Suprapubic skin (tissue), 4 donors: Measurements from ENCODE around the gene ENTREP3. TPM values are rescaled to one million over a fixed set of nuclear protein-coding genes. Genes with fewer than 3 reads are reported as not detected.

ENCODE experiments used
- DNase-seq, 2 donors: peaks; one replicate each; pipeline ENCODE4 v3.0.0-alpha.2; 2019; ENCODE audit warnings: low spot score in 2 of 2
- H3K27ac ChIP-seq: fragments of 200-600 bp; sonication (generic); one replicate; pipeline ENCODE4 v1.5.1; 2019
- H3K27me3 ChIP-seq: fragments of 200-600 bp; sonication (generic); one replicate; pipeline ENCODE4 v1.5.1; 2019
- H3K36me3 ChIP-seq: fragments of 200-600 bp; sonication (generic); one replicate; pipeline ENCODE4 v1.5.1; 2019
- H3K4me1 ChIP-seq: fragments of 200-600 bp; sonication (generic); one replicate; pipeline ENCODE4 v1.5.1; 2019
- H3K4me3 ChIP-seq: fragments of 200-600 bp; sonication (generic); one replicate; pipeline ENCODE4 v1.5.1; 2019; ENCODE audit warnings: mild to moderate bottlenecking
- H3K9me3 ChIP-seq: fragments of 200-600 bp; sonication (generic); one replicate; pipeline ENCODE4 v1.5.1; 2019
- EP300 ChIP-seq: sonication (generic); formaldehyde crosslinking; IDR thresholded peaks from one replicate; pipeline ENCODE4 v1.6.1; 2017; ENCODE audit warnings: antibody characterized with exemption
- POLR2A ChIP-seq, 2 donors: fragments of 450-650 bp; IDR thresholded peaks; one replicate each; pipeline ENCODE4 v1.6.1; 2017; ENCODE audit warnings: antibody characterized with exemption in 2 of 2, mild to moderate bottlenecking in 2 of 2, moderate library complexity in 2 of 2
- POLR2AphosphoS5 ChIP-seq, 3 donors: sonication (generic); formaldehyde crosslinking; IDR thresholded peaks; one replicate each; pipeline ENCODE4 v1.6.1; 2017; ENCODE audit warnings: antibody characterized with exemption in 3 of 3
- WGBS: methylation state at CpG from one replicate; pipeline ENCODE4 v1.1.5; 2018; 5-methylcytosine and 5-hydroxymethylcytosine counted together
- total RNA-seq, 4 donors: library from RNA; depleted of rRNA; stranded (reverse); fragments of >200 nt; gene quantifications; one replicate each; pipeline ENCODE4 v1.1.0, GENCODE V29; 2016
- TF ChIP-seq, protein P1 (sequence below), 2 donors: fragments of 200-600 bp in 1 of 2; fragments of 450-650 bp in 1 of 2; sonication (generic) in 1 of 2; IDR thresholded peaks; one replicate each; pipeline ENCODE4 v1.5.1; 2016 to 2019; ENCODE audit warnings: antibody characterized with exemption in 2 of 2, mild to moderate bottlenecking in 1 of 2, moderate library complexity in 1 of 2

Gene ENTREP3
- total RNA-seq, 4 donors from 2014 or later: 23.6 to 32.1 (median 25.7) TPM

DNA sequence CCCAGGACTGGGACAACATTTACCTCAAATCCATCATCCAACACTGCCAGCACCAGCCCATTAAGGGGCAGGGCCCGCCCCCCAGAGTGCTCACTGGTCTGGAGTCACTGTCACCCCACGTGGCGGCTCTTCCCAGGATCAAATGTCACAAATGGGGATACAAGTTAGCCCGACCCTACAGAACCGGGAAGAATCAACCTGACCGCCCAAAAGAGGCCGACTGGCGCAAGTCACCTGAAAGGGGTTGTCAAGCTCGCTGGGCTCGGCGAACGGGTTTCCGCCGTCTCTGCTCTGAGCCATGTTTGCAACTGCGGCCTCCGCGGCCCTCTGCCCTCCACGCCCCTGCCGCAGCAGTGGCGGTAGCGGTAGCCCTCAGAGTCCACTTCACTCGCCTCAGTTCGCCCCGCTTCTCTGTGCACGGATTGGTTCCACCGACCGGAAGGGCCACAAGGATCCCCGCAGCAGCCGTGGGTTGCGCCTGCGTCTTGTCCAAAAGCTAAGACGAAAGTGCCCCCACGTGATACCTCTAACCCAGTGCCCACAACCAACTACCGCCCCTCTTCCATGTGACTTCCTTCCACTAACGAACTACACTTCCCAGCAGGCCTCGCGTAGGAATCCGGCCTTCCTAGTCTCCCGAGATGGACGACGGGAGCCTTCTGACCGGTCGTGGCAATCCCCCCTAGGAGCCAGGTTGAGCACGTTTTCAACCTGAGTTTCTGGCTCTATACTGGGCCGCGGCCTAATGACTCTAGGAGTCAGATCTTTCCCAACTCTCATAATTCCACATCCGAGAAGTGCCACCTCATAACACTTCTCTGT is 6.8 kb upstream of the ENTREP3 start, which contains the start of gene SCAMP3:
TSS of gene SCAMP3 (minus strand) at position 509 of the 822 bp plus-strand sequence. CDS start at position 300, 209 bp downstream.
- DNase-seq: peak; percentile 98
- peak within 1 kb of the TSS; percentile 87 for H3K27ac ChIP-seq
- no peaks in the 10 kb centered on the region for H3K27me3 ChIP-seq
- peaks cover 67% of the 10 kb centered on the region for H3K36me3 ChIP-seq
- peak in 1 of 2 donors; percentile 70 for TF ChIP-seq POLR2A (IDR thresholded peaks at IDR 0.05)
- peak in 2 of 3 donors; percentile 61 to 79 for TF ChIP-seq POLR2AphosphoS5 (IDR thresholded peaks at IDR 0.05)
- no peak for TF ChIP-seq EP300
- TF ChIP-seq, protein P1, sequence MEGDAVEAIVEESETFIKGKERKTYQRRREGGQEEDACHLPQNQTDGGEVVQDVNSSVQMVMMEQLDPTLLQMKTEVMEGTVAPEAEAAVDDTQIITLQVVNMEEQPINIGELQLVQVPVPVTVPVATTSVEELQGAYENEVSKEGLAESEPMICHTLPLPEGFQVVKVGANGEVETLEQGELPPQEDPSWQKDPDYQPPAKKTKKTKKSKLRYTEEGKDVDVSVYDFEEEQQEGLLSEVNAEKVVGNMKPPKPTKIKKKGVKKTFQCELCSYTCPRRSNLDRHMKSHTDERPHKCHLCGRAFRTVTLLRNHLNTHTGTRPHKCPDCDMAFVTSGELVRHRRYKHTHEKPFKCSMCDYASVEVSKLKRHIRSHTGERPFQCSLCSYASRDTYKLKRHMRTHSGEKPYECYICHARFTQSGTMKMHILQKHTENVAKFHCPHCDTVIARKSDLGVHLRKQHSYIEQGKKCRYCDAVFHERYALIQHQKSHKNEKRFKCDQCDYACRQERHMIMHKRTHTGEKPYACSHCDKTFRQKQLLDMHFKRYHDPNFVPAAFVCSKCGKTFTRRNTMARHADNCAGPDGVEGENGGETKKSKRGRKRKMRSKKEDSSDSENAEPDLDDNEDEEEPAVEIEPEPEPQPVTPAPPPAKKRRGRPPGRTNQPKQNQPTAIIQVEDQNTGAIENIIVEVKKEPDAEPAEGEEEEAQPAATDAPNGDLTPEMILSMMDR (IDR thresholded peaks at IDR 0.05): no peak
- peaks cover 23% of the 10 kb centered on the region for H3K4me1 ChIP-seq
- H3K4me3 ChIP-seq: peak within 1 kb of the TSS; percentile 94
- H3K9me3 ChIP-seq: no peaks in the 10 kb centered on the region
- WGBS: 0% methylated on average over 37 of the region's 47 CpGs

DNA sequence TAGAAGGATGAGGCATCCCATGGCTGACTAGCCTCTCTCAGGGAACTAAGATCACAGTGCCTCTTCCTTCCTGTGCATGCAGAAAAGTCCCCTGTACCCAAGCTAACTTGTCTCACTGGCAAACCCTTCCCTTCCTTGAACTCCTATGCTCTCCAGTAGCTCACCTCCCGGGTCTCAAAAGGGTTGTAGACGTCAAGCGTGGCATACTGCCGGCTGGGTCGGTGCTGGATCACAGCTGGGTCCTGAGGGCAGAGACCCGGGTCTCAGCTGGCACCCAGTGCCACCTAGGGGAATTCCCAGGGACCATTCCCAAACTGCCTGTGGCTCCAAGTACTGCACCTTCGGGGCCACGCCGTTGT is 6.2 kb upstream of the ENTREP3 start:
- 0% methylated on average over 3 of the region's 9 CpGs for WGBS
- Histone ChIP-seq H3K4me3 (peak overlapping the region; percentile 94), H3K27ac (peak overlapping the region; percentile 87), H3K9me3 (no peaks in the 10 kb centered on the region), H3K36me3 (peaks cover 62% of the 10 kb centered on the region), H3K27me3 (no peaks in the 10 kb centered on the region), H3K4me1 (peaks cover 29% of the 10 kb centered on the region)
- TF ChIP-seq EP300: no peak
- no peak for TF ChIP-seq POLR2AphosphoS5 (IDR thresholded peaks at IDR 0.05)
- TF ChIP-seq POLR2A (IDR thresholded peaks at IDR 0.05): no peak
- DNase-seq: no peak

DNA sequence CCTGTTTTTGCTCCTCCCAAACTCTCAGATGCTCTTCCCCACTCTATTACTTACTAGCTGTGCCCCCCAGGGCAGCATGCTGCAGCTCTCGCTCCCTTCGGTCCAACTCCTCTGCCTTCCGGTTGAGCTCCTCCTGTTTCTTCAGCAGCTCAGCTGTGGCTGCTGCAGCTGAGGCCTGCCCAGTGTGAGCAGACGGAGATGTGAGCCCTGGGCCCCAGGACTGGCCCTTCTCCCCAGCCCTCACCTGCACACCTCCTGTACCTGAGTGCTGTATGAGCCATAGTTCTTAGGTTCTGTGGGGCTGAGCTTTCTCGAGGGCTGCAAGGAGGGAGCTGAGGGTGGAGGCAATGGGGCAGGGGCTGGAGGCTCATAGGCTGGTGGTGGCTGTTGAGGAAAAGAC is 5.0 kb upstream of the ENTREP3 start:
- WGBS: 93% methylated on average over 5 of the region's 5 CpGs
- TF ChIP-seq POLR2AphosphoS5 (IDR thresholded peaks at IDR 0.05): no peak
- no peak for TF ChIP-seq EP300
- H3K27ac ChIP-seq: no peak overlapping the region

DNA sequence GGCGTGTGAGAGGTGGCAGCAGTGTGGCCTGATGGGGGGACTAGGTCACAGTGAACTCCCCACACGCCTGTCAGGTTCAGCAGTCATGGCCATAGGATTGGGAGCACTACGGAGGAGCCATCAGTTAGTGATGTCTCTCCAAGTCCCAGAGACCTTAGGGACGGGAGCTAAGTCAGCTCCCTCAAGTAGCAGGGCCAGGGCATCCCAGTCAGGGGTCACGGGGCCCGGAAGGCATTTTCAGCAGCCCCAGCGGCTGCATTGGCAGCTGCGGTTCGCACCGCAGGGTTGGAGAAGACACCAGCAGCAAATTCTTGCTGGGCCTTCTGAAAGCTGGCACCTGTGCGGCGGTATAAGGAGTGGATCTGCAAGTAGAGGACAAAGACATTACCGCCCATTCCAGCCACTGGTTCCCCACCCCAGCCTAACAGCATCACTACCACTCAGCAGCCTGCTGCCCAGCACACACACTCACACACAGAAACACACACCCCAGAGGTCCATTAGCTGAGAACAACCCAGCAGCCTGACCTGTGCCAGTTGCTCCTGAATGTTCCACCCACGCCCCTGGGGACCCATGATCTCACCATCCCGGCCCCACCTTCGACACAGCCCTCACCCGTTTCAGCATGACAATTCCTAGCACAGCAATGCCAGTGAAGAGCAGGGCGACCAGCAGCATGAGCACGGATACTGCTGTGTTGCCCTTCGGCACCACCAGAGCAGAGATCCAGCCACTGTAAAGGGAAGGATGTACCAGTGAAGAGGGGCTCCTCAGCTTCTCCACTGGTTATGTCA is 972 bp upstream of the ENTREP3 start:
- H3K4me1 ChIP-seq: peaks cover 48% of the 10 kb centered on the region
- no peaks in the 10 kb centered on the region for H3K9me3 ChIP-seq
- TF ChIP-seq POLR2AphosphoS5 (IDR thresholded peaks at IDR 0.05): no peak
- TF ChIP-seq, protein P1 (IDR thresholded peaks at IDR 0.05): no peak
- TF ChIP-seq POLR2A (IDR thresholded peaks at IDR 0.05): no peak
- no peak for TF ChIP-seq EP300
- peak in 1 of 2 donors; percentile 75 for DNase-seq
- 53% methylated on average over 18 of the region's 20 CpGs for WGBS
- H3K36me3 ChIP-seq: peaks cover 26% of the 10 kb centered on the region
- H3K27ac ChIP-seq: peak overlapping the region; percentile 96
- no peaks in the 10 kb centered on the region for H3K27me3 ChIP-seq
- peak overlapping the region; percentile 94 for H3K4me3 ChIP-seq

More for the DNA sequence above, 5.0 kb upstream of the ENTREP3 start:
- Histone ChIP-seq H3K27me3 (no peaks in the 10 kb centered on the region), H3K9me3 (no peaks in the 10 kb centered on the region), H3K4me3 (no peak overlapping the region), H3K36me3 (peaks cover 50% of the 10 kb centered on the region), H3K4me1 (peaks cover 39% of the 10 kb centered on the region)
- no peak for DNase-seq

DNA sequence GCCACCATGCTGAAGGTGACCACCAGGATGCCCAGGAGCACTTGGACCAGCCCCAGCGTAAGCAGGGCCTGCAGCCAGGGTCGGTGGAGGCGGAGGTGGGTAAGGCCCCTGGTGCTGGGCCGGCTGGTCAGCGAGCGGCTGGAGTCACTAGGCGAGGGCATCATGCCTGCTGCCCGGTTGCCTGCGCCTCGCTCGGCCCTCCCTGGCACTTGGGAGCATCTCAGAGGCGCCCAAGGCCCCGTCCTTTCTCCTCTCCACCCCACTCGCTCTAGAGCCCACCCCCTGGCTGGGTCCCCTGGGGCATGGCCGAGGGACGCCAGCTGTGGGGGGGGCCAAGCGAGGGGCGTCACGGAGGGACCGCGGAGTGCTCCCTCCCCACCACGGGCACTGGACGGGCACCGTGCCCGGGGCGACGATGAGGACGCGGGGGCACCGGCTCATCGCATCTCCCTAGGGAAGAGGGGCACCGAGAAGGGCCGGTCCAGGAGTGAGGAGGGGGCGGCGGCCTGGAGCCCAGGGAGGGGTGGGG is 505 bp downstream of the ENTREP3 start:
- DNase-seq: peak in 1 of 2 donors; percentile 78

More for the DNA sequence above, 505 bp downstream of the ENTREP3 start:
- H3K36me3 ChIP-seq: peaks cover 18% of the 10 kb centered on the region
- no peaks in the 10 kb centered on the region for H3K9me3 ChIP-seq
- H3K4me1 ChIP-seq: peaks cover 50% of the 10 kb centered on the region
- peak overlapping the region; percentile 94 for H3K4me3 ChIP-seq
- no peaks in the 10 kb centered on the region for H3K27me3 ChIP-seq
- under 1% methylated on average over 23 of the region's 35 CpGs for WGBS
- TF ChIP-seq, protein P1 (IDR thresholded peaks at IDR 0.05): no peak
- TF ChIP-seq POLR2AphosphoS5 (IDR thresholded peaks at IDR 0.05) (no peak), EP300 (no peak), POLR2A (IDR thresholded peaks at IDR 0.05) (no peak)
- H3K27ac ChIP-seq: peak overlapping the region; percentile 96
